ENCODE results near the gene CDC42BPB.

CDC42BPB gene, protein sequence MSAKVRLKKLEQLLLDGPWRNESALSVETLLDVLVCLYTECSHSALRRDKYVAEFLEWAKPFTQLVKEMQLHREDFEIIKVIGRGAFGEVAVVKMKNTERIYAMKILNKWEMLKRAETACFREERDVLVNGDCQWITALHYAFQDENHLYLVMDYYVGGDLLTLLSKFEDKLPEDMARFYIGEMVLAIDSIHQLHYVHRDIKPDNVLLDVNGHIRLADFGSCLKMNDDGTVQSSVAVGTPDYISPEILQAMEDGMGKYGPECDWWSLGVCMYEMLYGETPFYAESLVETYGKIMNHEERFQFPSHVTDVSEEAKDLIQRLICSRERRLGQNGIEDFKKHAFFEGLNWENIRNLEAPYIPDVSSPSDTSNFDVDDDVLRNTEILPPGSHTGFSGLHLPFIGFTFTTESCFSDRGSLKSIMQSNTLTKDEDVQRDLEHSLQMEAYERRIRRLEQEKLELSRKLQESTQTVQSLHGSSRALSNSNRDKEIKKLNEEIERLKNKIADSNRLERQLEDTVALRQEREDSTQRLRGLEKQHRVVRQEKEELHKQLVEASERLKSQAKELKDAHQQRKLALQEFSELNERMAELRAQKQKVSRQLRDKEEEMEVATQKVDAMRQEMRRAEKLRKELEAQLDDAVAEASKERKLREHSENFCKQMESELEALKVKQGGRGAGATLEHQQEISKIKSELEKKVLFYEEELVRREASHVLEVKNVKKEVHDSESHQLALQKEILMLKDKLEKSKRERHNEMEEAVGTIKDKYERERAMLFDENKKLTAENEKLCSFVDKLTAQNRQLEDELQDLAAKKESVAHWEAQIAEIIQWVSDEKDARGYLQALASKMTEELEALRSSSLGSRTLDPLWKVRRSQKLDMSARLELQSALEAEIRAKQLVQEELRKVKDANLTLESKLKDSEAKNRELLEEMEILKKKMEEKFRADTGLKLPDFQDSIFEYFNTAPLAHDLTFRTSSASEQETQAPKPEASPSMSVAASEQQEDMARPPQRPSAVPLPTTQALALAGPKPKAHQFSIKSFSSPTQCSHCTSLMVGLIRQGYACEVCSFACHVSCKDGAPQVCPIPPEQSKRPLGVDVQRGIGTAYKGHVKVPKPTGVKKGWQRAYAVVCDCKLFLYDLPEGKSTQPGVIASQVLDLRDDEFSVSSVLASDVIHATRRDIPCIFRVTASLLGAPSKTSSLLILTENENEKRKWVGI (N-terminal part only)

DNA sequence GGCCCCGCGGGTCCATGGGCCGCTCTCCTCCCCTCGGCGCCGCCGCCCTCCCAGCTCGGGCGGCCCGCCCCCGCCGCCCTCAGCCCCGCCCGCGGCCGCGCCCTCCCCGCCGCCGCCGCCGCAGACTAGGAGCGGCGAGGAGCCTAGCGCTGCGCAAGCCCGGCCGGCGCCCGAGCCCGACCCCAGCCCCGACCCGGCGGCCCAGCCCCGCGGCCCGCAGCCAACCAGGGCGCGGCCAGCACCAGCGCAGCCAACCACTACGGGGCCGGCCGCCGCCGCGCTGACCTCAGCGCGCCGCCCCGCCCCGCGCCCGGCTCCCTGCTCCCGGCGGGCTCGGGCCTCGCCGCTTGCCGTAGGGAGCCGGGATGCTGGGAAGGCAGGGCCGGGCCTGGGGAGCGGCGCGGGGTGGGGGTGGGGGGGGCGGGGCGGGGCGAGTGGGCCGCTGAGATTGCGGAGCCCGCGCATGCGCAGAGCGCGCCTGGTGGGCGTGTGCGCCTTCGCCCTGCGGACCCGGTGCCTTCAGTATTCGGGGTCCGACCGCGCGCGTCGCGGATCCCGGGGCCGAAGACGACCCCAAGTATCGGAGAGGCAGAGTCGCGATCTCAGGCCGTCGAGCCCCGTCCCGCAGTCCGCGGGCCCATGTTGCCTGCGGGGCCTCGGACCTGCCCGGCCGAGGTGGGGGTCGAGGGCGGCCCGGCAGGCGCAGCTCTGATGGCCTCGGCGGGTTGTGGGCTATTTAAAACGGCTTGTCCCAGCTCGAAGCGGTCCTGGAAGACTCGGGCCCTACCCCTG is at the start of gene CDC42BPB:
CDC42BPB (minus strand) TSS at position 178 of the 792 bp plus-strand sequence. CDS start 376 bp downstream, outside the sequence.
- DNase-seq (ENCODE audit: low spot score), result peak; percentile 86

DNA sequence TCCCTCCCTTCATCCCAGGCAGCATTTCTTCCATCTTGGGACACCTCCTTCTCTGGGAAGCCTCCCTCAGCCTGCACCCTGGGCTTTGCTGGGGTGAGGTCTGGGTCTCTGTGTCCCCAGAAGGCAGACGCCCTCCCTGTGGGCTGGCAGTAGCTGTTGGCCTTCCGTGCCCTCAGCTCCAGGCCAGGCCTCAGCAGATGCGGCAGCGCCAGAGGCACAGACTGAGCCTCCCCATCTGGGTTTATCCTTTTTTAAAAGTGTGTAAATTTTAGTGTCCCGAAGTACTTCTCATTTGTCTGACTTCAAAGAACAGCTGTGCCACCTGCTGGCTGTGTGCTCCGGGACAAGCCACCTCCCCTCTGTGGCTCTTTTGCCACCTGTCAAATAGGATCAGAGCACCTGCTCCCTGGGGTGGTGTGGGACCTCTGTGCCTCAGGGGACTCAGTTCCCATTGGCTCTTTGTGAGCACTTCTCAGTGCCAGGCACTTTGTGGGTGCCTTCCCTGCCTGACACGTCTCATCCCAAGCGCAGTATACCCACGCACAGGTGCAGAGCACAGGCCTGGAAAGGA is 48.3 kb upstream of the CDC42BPB start:
- no peak for DNase-seq (ENCODE audit: low spot score)

DNA sequence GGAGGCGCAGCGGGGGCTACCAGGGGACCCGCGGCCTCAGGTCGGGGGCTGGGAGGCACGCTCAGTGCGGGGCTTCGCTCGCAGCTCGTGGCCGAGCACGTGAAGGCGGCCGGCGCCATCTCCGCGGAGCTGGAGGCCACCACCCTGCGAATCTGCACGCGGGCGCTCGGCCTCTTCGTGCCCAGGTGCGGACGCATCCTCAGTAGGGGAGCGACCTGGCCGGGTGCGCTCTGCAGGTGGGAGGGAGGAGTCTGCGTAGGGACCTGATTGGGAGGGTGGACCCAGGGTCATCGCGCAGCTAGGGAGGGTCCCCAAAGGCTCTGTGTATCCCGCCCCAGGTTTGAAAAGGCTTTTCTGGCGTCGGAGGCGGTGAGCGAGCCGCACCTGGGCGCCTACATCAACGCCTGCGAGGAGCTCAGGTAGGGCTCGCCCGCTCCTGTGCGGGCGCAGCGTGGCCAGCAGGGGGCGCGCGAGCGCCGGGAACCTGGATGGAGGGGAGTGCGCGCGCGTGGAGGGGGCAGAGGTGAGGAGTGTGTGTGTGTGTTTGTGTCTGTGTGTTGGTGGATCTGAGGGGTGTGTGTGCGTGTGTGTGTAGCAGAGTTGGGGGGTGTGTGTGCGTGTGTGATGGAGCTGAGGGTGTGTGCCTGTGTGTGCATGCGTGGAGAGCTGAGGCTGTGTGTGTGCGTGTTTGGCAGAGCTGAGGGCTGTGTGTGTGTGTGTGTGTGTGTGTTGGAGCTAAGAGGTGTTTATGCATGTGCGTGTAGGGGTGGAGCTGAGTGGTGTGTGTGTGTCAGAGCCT is 47.5 kb upstream of the CDC42BPB start:
- DNase-seq (ENCODE audit: low spot score), result peak; percentile 78

DNA sequence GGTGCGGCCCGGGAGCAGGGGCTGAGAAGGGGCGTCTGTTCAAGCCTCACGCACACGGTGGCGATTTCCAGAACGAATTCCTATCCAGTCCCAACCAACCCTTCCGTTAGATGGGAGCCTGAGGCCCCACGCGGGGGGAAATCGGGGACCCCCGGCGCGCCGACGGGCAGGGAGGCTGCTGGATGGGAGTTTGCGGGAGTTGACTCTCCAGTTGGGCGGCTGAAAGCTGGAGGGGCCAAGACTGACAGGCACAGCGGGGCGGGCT is 47.0 kb upstream of the CDC42BPB start:
- DNase-seq (ENCODE audit: low spot score), result no peak

DNA sequence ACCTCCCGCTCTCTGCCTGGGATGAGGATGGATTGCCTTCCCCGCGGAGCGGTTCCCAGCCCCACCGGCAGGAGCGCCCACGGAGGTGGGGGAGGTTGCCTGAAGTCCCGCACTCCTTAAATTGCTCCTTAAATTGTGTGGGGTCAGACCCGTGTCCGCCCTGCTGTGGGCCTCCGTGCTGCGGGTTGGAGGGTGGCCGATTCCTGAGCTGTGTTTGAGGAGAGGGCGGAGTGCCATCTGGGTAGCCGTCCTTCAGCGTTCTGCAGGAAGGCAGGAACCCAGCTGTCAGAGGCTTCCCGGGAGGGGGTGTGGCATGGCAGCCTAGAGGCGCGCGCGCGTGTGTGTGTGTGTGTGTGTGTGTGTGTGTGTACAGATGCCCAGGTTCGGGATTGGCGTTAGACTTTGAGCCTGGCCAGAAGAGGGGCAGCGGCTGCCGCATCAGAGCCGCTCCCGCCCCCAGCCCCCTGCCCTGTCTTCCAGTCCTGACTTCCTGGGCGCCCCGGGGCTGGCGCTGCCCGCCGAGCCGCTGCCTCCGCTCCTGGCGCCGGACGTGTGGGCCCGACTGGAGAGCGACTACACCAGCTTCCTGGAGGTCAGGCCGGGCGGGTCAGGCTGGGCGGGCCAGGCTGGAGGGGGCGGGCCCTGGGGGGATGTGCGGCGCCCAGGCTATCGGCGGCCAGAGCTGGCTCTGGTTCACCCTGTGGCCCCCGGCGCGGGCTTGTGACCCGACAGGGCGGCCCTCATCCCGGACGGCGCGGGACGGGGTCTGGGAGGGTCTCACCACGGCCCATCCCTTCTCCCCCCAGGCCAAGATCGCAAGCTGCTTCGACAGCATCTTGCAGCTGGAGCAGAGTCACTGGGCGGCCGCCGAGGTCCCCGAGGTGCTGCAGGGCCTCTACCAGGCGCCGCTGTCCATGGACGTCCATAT is 46.4 kb upstream of the CDC42BPB start:
- DNase-seq (ENCODE audit: low spot score), result peak; percentile 90

DNA sequence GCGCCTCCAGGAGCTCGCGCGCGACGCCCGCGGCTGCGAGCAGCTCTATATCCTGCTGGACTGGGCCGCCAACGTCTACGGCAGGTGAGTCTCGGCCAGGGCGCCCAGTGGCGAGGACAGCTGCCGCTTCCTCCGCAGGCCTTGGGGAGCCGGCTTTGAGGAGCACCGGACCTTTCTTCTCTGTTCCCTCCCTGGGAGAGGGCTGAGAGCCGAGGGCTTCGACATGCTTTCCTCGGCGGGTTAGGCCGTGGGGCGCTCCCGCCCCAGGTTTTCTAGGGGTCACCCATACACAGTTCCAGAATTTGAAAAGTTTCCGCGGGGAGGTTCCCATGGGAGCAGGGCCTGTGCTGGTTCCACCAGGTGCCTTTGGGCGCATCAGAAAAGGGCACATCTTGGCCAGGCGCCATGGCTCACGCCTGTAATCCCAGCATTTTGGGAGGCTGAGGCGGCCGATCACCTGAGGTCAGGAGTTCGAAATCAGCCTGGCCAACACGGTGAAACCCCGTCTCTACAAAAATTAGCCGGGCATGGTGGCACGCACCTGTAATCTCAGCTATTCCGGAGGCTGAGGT is 45.4 kb upstream of the CDC42BPB start:
- no peak for DNase-seq (ENCODE audit: low spot score)

DNA sequence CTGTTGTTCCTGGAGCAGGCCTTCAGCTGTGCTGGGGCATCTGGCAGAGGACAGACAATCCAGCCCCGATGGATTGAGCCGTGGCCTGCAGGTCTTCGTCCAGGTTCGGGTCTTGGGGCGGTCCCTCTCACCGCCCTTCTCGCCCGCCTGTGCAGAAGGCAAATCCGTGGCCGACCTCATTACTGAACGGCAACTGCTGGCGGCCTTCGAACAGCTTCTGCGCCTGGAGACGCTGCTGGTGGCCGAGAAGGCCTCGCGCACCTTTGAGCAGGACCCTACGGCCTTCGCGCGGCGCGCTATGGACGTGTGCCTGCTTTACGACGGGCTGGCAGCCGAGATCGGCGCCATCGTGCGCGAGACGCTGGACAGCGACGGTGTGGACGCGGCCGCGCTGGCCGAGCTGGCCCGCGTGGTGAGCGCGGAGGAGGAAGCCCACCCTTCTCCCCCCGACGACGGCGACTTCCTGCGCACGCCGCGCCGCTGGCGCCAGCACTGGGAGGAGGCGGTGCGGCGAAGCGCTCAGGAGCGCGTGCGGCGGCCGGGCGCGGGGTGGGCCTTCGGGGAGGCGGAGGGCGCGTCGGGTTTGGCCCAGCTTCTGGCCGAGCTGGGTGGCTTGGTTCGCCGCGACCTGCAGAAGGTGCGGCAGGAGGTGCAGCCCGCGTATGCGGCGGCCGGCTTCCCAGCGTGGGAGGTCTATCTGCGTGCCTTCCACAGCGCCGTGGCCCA is 44.8 kb upstream of the CDC42BPB start:
- DNase-seq (ENCODE audit: low spot score), result no peak

DNA sequence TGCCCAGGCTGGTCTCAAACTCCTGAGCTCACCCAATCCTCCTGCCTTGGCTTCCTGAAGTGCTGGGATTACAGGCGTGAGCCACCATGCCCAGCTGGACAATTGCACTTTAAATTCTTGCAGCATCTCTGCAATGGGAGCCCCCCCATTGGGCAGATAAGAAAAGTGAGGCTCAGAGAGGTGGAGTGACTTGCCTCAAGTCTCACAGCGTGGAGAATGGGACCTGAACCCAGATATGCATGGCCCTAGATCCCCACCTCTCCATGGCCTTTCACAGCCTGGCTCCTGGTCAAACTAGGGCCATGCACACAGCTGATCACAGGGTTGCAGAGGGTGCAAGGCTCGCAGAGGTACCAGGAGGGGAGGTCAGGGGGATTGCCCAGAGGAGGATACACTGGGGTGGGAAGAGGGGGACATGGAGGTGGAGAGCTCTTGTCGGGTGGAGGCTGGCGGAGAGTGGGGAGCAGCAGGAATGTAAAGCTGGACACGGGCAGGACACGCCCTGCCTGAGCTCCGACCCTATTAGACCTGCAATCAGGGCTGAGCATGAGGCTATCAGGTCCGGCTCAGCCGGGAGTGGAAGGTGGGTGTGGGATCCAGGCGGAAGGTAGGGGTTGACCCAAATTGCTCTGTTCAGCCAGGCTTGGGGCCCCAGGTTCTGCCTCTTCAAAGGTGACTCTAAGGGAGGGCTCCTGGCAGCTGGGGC is 44.1 kb upstream of the CDC42BPB start:
- no peak for DNase-seq (ENCODE audit: low spot score)

DNA sequence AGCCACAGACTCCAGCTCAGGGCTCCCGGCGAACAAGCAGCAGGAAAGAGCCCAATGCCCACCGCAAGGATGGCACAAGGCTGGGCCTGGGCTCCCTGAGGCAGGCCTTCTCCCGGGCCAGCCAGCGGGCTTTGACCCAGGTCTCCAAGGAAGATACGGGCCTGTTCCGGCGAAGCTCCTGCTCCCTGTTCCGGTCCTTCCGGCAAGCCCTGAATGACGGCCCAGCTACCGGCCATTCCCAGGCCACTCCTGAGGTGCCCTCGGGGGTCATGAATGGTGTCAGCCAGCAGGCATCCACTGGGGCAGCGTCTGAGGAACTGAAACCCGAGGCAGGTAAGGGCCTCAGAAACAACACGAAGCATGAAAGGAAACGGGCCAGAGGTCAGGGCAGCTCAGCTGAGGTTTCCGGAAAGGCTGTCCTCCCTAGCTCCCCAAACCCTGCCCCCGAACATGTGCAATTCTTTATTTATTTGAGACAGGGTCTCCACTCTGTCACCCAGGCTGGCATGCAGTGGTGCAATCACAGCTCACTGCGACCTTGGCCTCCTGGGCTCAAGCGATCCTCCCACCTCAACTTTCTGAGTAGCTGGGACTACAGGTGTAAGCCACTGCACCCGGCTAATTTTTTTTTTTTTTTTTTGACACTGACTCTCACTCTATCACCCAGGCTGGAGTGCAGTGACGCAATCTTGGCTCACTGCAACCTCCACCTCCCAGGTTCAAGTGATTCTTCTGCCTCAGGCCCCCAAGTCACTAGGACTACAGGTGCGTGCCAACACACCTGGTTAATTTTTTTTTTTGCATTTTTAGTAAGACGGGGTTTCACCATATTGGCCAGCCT is 43.2 kb upstream of the CDC42BPB start:
- DNase-seq (ENCODE audit: low spot score), result no peak

DNA sequence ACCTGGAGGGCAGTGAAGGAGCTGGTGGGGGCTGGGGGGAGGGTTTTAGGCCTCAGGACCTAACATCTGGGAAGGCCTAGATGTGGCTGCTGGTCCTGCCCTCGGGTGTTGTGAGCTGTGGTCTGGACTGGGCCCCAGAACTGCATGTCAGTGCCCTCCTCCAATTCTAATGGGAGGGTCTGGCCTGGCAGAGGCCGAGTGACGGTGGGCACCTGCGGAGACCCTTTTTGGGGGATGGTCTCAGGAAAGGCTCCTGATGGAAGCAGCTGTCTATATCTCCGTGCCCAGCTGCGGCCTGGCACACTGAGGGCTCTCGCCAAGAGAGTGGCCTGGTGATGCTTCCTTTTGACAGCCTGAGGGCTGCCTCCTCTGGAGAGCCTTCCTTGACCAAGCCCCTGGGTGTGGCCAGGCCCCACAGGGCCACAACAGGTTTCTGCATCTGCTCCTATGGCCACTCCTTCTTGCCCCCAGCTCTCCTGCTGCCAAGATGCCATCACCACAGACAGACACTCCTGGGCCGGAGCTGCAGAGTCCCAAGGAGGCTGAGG is 42.5 kb upstream of the CDC42BPB start:
- no peak for DNase-seq (ENCODE audit: low spot score)

DNA sequence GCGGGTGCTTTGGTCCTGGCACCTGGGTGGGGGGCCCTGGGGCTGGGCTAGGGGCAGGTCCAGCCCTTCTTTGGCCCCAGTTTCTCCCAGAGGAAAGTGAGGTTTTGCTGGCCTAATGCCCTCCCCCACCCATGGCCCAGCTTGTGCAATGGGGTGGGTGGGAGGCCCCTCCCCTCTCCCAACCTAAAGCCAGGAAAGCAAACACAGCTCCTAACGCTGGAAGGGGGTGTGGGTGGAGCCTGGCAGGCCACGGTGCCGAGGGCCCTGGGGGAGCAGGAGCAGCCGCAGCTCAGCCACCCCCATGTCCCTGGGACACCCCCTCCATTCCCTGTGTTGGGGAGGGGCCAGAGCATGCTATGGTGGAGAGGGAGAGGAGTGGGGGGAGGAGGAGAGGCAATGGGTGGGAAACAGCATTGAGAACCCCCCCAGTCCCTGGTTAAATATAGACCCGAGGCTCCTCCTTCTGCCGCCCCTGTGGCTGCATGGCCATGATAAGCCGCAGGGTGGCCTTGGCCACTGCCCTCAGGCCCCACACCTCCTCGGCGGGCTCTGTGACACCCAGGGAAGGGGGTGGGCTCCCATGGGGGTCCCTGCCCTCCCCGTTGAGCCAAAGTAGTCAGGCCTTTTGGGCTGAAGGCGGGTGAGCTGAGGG is 41.9 kb upstream of the CDC42BPB start:
- DNase-seq (ENCODE audit: low spot score), result peak; percentile 86

DNA sequence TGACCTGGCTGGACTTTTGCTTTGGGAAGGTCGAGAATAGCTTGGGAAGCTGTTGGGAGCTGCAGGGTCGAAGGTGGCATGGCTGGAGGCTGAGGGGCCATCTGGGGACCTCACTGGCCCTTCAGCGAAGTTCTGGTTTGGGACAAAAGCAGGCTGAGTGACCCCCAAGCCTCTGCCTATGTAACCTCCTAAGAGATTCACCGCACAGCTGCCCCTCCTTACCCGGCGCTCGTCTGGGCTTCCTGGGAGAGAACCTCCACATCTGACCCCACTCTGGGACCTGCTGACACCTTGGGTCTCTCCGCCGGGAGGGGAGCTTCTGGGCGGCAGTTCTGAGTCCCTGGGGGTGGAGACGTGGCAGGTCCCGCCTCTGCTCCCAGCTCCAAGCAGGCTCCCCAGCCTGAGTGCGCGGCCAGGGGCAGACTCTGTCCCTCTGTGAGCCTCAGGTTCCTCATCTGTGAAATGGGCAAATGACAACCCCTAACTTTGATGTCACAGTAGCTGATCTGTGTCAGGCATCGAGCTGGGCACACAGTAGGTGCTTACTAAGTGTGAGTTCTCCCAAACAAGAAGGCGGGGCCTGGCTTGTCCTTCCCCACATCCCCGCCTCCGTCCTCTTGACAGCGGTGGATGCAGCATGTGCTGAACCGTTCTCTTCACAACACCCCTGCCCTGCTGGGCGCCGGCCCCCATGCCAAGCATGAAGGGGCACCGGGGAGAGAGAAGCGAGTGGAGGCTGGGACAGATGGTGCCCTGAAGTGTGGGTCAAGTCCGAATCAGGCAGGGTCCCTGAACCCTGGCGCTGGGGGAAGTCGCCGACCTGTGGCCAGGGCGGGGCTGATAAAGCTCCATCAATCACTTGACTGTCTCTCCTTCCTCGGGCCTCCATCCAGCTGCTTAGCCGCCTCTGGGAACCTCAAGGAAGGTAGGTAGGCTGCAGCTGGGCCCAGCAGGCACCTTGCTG is 40.9 kb upstream of the CDC42BPB start:
- DNase-seq (ENCODE audit: low spot score), result no peak

DNA sequence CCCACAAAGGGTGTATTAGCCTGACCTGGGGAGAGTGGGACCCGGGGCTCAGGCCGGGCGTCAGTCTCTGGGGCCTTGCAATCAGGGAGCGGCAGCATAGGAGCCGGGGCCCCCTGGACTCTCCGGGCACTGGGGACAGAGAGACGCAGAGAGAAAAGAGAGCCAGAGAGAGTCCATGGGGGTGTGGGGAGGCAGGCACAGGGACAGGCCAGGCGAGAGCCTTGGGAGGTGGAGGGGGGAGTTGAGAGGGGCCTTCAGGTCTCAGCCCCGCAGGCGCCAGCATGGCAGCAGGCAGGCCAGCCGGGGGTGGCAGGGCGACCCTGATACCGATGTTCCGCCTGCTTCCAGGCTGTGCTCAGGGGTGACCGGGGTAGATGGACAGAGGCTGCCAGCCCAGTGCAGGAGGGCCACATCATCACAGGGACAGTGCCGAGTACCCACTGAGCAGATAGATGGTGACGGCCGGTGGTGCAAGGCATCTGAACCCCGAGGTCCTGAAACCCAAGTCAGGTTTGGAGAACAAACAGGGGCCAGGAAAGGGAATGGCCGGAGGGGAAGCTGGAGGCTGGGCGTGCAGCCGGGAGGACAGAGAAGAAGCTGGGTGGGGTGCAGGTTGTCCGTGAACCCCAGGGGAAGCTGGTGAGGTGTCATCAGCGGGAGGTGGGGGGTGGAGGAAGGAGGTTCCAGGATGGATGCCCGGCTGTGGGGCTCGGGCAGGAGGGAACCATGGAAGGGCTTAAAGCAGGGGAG is 40.1 kb upstream of the CDC42BPB start:
- DNase-seq (ENCODE audit: low spot score), result no peak

DNA sequence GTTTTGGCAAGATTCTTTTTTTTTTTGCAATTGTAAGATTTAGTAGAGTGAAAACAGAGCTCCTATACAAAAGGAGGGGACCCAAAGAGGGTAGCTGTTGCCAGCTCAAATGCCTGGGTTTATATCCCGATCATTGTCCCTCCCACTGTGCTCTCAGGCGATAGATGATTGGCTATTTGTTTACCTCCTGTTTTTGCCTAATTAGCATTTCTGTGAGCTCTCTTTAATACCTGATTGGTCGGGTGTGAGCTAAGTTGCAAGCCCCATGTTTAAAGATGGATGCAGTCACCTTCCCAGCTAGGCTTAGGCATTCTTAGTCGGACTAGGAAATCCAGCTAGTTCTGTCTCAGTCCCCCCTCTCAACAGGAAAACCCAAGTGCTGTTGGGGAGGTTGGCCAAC is 39.0 kb upstream of the CDC42BPB start:
- no peak for DNase-seq (ENCODE audit: low spot score)
